Mononuclear cell (primary cell): ENCODE data around the gene ZNF480. TPM values are rescaled to one million over a fixed set of nuclear protein-coding genes. Genes with fewer than 3 reads are reported as not detected.
"Not testable (repeated sequence)": the region's sequence is repeated elsewhere in the genome, so short reads cannot be mapped to it uniquely, and the experiment has no call there.

ENCODE experiments used
- H3K27me3 ChIP-seq: 2 replicates; pipeline ENCODE4 v1.6.0; 2011; ENCODE audit warnings: low read length, control low read depth; ENCODE audit not compliant: insufficient read depth
- H3K4me1 ChIP-seq: 2 replicates; pipeline ENCODE4 v1.5.1; 2011; ENCODE audit warnings: mild to moderate bottlenecking, low read length, control low read depth; ENCODE audit not compliant: insufficient read depth
- H3K4me3 ChIP-seq: 2 replicates; pipeline ENCODE4 v1.5.1; 2011; ENCODE audit warnings: mild to moderate bottlenecking, low read length, moderate library complexity
- H3K9me3 ChIP-seq: 2 replicates; pipeline ENCODE4 v1.5.1; 2011; ENCODE audit warnings: low read depth, mild to moderate bottlenecking, control low read depth, low read length
- total RNA-seq: library from RNA; depleted of rRNA; stranded (reverse); fragments of >200 nt; gene quantifications from one replicate; pipeline ENCODE4 v1.2.3, GENCODE V29; 2012

The ZNF480 gene
- total RNA-seq, 1 donor, result 5.6 TPM

GRCh38 chr19:52297601-52298364 lies 814 bp downstream of the ZNF480 start:
- Histone ChIP-seq H3K4me3 (peak overlapping the region; percentile 81), H3K4me1 (peaks cover 14% of the 10 kb centered on the region), H3K9me3 (peaks cover 15% of the 10 kb centered on the region), H3K27me3 (no peaks in the 10 kb centered on the region)

DNA sequence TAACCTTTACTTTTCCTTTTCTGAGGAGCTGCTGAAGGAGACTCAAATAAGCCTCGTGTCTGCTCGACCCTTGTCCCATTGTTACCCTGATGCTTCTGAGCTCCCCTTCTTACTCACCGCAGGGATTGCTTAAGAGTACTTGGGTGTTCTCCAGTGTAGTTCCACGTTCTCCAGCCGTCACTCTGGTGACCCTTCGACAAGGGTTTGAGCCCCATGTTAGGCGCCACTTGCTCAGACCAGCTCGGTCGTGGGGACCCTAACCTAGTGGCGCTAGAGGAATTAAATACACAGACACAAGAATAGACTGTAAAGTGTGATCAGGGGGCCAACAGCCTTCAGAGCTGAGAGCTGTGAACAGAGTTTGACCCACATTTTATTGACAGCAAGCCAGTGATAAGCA lies 10.3 kb downstream of the ZNF480 start:
- H3K4me3 ChIP-seq, result no peak overlapping the region
- H3K27me3 ChIP-seq, result no peaks in the 10 kb centered on the region
- peaks cover 73% of the 10 kb centered on the region for H3K9me3 ChIP-seq
- no peaks in the 10 kb centered on the region for H3K4me1 ChIP-seq

- Histone ChIP-seq H3K4me3 (no peak overlapping the region), H3K4me1 (no peaks in the 10 kb centered on the region), H3K9me3 (peaks cover 96% of the 10 kb centered on the region), H3K27me3 (no peaks in the 10 kb centered on the region)
These were observed 25.5 kb downstream of the ZNF480 start for GRCh38 chr19:52322429-52322828.

- Histone ChIP-seq H3K9me3 (peaks cover 63% of the 10 kb centered on the region), H3K4me3 (no peak overlapping the region), H3K27me3 (no peaks in the 10 kb centered on the region), H3K4me1 (peaks cover 5% of the 10 kb centered on the region)
These were observed 34.8 kb downstream of the ZNF480 start for GRCh38 chr19:52331757-52332156.

DNA sequence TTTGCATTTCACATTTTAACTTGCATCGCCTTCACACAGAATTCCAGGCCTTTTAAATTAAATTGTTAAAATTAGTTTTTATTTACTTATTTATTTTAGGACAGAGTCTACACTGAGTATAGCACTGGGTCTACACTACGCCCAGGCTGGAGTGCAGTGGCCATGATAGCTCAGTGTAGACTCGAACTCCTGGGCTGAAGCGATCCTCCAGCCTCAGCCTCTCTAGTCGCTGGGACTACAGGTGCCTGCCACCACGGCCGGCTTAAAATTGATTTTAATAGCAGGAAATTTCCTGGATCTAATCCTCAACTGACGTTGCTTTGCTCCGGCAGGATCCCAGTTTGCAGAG lies 38.8 kb downstream of the ZNF480 start:
- H3K4me3 ChIP-seq, result peak overlapping the region; percentile 80
- peaks cover 10% of the 10 kb centered on the region for H3K4me1 ChIP-seq
- no peaks in the 10 kb centered on the region for H3K27me3 ChIP-seq
- H3K9me3 ChIP-seq, result peaks cover 30% of the 10 kb centered on the region

DNA sequence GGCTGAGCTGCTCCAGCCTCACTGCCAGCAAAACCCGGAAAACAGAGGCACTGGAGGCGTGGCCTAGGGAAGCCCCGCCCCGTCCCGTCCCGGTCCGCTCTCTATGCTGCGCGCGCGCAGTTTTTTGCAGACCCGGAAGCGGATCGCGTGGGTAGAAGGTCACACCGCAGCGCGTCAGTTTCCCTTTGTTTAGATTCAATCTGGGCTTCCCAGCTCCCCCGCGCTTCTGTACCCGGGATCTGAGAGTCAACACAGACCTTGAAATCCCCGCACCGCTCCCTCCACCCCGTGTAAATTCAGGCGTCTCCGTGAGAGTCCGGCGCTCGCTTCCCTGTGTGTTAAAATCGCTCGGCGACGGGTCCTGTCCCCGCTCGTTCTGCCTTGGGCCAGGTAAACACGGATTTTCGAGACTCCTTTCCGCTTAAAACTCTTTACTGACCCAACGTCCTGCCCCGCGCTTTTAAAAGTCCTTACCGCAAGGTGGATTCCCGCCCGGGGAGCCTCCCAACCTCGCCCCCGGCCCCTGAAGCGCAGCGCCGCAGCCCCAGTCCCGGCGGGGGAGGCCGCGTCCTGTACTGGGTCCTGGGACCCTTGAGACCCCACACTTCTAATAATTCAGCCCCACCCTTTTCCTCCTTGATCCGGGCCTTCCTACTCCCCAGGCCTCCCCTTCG lies 39.3 kb downstream of the ZNF480 start, which contains the start of gene ZNF610:
Gene ZNF610, plus strand, starts transcription at position 127 of the 674 bp plus-strand sequence. CDS start 12,930 bp downstream, outside the sequence.
- Histone ChIP-seq H3K9me3 (peaks cover 25% of the 10 kb centered on the region), H3K4me3 (peak within 1 kb of the TSS; percentile 80), H3K27me3 (no peaks in the 10 kb centered on the region), H3K4me1 (peaks cover 10% of the 10 kb centered on the region)

GRCh38 chr19:52336791-52337381 lies 39.9 kb downstream of the ZNF480 start:
- H3K9me3 ChIP-seq, result peaks cover 19% of the 10 kb centered on the region
- H3K4me1 ChIP-seq, result peaks cover 10% of the 10 kb centered on the region
- no peaks in the 10 kb centered on the region for H3K27me3 ChIP-seq
- peak overlapping the region; percentile 80 for H3K4me3 ChIP-seq

DNA sequence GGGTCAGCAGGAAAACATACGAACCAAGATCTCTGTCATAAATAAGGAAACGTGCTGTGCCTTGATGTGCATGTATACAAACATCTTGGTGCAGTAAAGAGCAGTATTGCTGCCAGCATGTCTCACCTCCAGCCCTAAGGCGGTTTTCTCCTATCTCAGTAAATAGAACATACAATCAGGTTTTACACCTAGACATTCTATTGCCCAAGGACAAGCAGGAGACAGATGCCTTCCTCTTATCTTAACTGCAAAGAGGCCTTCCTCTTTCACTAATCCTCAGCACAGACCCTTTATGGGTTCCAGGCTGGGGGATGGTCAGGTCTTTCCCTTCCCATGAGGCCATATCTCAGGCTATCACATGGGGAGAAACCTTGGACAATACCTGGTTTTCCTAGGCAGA lies 42.1 kb downstream of the ZNF480 start:
- H3K9me3 ChIP-seq, H3K4me1 ChIP-seq, H3K27me3 ChIP-seq, H3K4me3 ChIP-seq: not testable (repeated sequence)

DNA sequence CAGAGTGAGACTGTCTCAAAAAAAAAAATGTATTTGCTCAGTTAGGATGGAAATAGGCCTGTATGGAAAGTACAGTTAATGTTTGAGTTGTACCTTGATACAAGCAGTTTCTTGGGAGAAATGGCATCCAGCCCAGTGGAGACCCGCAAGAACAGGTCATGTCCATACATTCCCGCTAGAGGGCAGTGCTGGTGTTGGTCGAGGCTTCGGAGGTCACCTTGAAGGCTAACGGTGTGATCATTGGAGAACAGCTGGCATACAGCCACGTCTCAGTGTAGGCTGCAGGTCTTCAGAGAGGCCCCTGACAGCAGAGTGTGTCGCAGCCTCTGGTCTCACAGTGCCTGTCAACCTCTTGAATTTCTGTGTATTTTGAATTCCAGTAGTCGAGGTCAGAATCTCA lies 46.6 kb downstream of the ZNF480 start:
- Histone ChIP-seq H3K27me3 (no peaks in the 10 kb centered on the region), H3K9me3 (peaks cover 6% of the 10 kb centered on the region), H3K4me1 (no peaks in the 10 kb centered on the region), H3K4me3 (no peak overlapping the region)

DNA sequence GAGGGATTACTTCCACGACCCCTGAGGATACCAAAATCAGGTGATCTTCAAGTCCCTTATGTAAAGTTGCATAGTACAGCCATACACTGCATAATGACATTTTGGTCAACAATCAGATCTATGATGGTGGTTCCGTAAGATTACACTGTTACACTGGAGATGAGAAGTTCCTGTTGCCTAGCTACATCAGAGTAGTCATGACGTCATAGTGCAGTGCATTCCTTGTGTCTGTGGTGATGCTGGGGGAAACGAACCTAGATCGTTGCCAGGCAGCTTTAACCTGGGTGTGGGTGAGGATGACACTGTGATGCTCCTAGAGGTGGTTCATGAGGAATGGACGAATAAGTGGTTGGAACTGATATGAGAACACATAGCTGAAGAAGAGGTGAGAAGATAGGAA lies 48.2 kb downstream of the ZNF480 start:
- Histone ChIP-seq H3K4me1 (no peaks in the 10 kb centered on the region), H3K9me3 (peaks cover 6% of the 10 kb centered on the region), H3K27me3 (no peaks in the 10 kb centered on the region), H3K4me3 (no peak overlapping the region)

- Histone ChIP-seq H3K4me1 (no peaks in the 10 kb centered on the region), H3K27me3 (no peaks in the 10 kb centered on the region), H3K4me3 (no peak overlapping the region), H3K9me3 (peaks cover 10% of the 10 kb centered on the region)
These were observed 54.5 kb downstream of the ZNF480 start for GRCh38 chr19:52351512-52351911.

DNA sequence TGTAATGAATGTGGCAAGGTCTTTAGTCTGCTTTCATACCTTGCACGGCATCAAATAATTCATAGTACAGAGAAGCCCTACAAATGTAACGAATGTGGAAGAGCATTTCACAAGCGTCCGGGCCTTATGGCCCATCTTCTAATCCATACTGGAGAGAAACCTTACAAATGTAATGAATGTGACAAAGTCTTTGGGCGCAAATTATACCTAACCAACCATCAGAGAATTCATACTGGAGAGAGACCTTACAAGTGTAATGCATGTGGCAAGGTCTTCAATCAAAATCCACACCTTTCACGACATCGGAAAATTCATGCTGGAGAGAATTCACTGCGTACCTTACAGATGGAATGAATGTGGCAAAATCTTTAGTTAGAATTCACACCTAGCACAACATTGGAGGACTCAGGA lies 69.5 kb downstream of the ZNF480 start:
- peaks cover 58% of the 10 kb centered on the region for H3K9me3 ChIP-seq
- H3K27me3 ChIP-seq, result no peaks in the 10 kb centered on the region
- peaks cover 4% of the 10 kb centered on the region for H3K4me1 ChIP-seq
- no peak overlapping the region for H3K4me3 ChIP-seq

DNA sequence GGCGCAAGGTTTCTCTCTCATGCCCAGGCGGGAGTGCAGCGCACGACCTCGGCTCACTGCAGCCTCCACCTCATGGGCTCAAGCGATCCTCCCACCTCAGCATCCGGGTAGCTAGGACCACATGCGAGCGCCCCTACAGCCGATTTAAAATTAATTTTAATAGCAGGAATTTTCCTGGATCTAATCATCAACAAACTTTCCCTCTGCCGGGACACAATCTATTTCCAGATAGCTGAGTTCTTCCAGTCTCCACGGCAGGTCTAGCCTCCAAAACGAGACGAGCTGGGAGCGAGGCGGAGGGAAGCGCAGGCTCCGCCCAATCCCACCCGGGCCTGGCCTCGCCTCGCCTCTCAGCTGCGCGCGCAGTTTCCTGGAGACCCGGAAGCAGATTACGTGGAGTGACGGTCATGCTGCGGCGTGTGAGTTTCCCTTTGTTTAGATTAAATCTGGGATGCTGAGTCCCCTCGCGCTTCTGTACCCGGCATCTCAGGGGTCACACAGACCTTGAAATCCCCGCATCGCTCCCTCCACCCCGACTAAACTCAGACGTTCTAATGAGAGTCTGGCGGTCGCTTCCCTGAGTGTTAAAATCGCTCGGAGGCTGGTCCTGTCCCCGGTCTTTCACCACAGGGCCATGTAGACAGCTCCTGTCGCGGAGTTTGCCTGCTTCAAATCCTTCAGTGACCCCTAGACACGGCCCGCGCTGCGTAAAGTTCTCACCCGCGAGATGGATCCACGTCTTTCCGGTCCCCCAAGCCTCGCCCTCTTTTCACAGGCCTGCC lies 72.8 kb downstream of the ZNF480 start, which contains the start of gene ZNF880:
Gene ZNF880, plus strand, starts transcription at position 365 of the 782 bp plus-strand sequence. Its CDS starts 43 bp downstream, at position 408.
- Histone ChIP-seq H3K4me3 (peak within 1 kb of the TSS; percentile 71), H3K4me1 (peaks cover 4% of the 10 kb centered on the region), H3K27me3 (no peaks in the 10 kb centered on the region), H3K9me3 (peaks cover 42% of the 10 kb centered on the region)

GRCh38 chr19:52370341-52370710 lies 73.4 kb downstream of the ZNF480 start:
- H3K9me3 ChIP-seq, result peaks cover 36% of the 10 kb centered on the region
- peaks cover 4% of the 10 kb centered on the region for H3K4me1 ChIP-seq
- peak overlapping the region; percentile 71 for H3K4me3 ChIP-seq
- H3K27me3 ChIP-seq, result no peaks in the 10 kb centered on the region
